BJ (cell line): ENCODE data around the gene RAB3B. TPM values are rescaled to one million over a fixed set of nuclear protein-coding genes. Genes with fewer than 3 reads are reported as not detected.

ENCODE experiments used
- CTCF ChIA-PET: fragments of 350-600 bp; formaldehyde crosslinking; extraction: SDS; loops from one replicate; lab custom pipeline; 2021; ENCODE audit warnings: antibody characterized with exemption, inconsistent platforms; lab: Yijun Ruan, JAX
- POLR2A ChIA-PET: fragments of 300-600 bp; sonication (Branson Sonifier 250); formaldehyde crosslinking; extraction: SDS; loops from one replicate; lab custom pipeline; 2021; ENCODE audit warnings: antibody characterized with exemption; lab: Charles Lee
- DNase-seq: peaks from one replicate; pipeline ENCODE4 v3.0.0-alpha.2; 2011; ENCODE audit warnings: low read depth
- H3K27me3 ChIP-seq: 2 replicates; pipeline ENCODE4 v1.6.0; 2011; ENCODE audit warnings: low read length; ENCODE audit not compliant: control insufficient read depth, insufficient read depth
- H3K36me3 ChIP-seq: 2 replicates; pipeline ENCODE4 v1.5.1; 2011; ENCODE audit warnings: low read length; ENCODE audit not compliant: control insufficient read depth, insufficient read depth
- H3K4me3 ChIP-seq: 2 replicates; pipeline ENCODE4 v1.5.1; 2011; ENCODE audit warnings: low read depth, mild to moderate bottlenecking, control low read depth, low read length
- CTCF ChIP-seq: IDR thresholded peaks from 2 replicates; pipeline ENCODE4 v1.5.1; 2011; ENCODE audit warnings: low read depth, mild to moderate bottlenecking, control low read depth, inconsistent platforms, low read length, moderate library complexity; ENCODE audit not compliant: insufficient read depth
- polyA plus RNA-seq: library from polyadenylated mRNA; depleted of rRNA; stranded (reverse); fragments of >200 nt; gene quantifications from 2 replicates; pipeline ENCODE4 v1.2.3, GENCODE V29; 2011

Gene RAB3B
- polyA plus RNA-seq, 1 experiment, result 27.4 TPM

- DNase-seq, result no peak
- H3K27me3 ChIP-seq, result no peaks in the 10 kb centered on the region
Measured at GRCh38 chr1:51936531-51936930, 54.0 kb downstream of the RAB3B start.

GRCh38 chr1:51933344-51933743, 57.2 kb downstream of the RAB3B start:
- Histone ChIP-seq H3K27me3 (no peaks in the 10 kb centered on the region), H3K4me3 (no peak overlapping the region), H3K36me3 (peaks cover 8% of the 10 kb centered on the region)
- TF ChIP-seq CTCF, result no peak
- CTCF ChIA-PET, result interaction anchor here (1.2 to 2.0 kb wide), 2 partner anchors 9 to 37 kb away, joined by 4 to 8 read pairs; no protein-coding TSS in a partner anchor
- POLR2A ChIA-PET, result no interaction called here
- DNase-seq, result no peak

More at GRCh38 chr1:51936531-51936930, 54.0 kb downstream of the RAB3B start:
- POLR2A ChIA-PET, result no interaction called here
- TF ChIP-seq CTCF, result peak; percentile 46
- Histone ChIP-seq H3K4me3 (no peak overlapping the region), H3K36me3 (peaks cover 8% of the 10 kb centered on the region)
- CTCF ChIA-PET, result interaction anchor here (1.1 to 2.0 kb wide), 3 partner anchors 11 to 40 kb away, joined by 5 to 11 read pairs (median 6); no protein-coding TSS in a partner anchor

- CTCF ChIA-PET, result no interaction called here
- no peak for TF ChIP-seq CTCF
- POLR2A ChIA-PET, result no interaction called here
Measured at GRCh38 chr1:51930329-51930728, 60.2 kb downstream of the RAB3B start.

GRCh38 chr1:51928896-51929295, 61.6 kb downstream of the RAB3B start:
- CTCF ChIA-PET, result interaction anchor here (6.7 kb wide), 1 partner anchor 30 kb away, joined by 82 read pairs; no protein-coding TSS in a partner anchor
- DNase-seq, result no peak

More at GRCh38 chr1:51930329-51930728, 60.2 kb downstream of the RAB3B start:
- DNase-seq, result no peak
- Histone ChIP-seq H3K36me3 (peaks cover 7% of the 10 kb centered on the region), H3K27me3 (no peaks in the 10 kb centered on the region), H3K4me3 (no peak overlapping the region)

GRCh38 chr1:51927029-51927428, 63.5 kb downstream of the RAB3B start:
- H3K27me3 ChIP-seq, result no peaks in the 10 kb centered on the region
- DNase-seq, result no peak
- ChIA-PET POLR2A (no interaction called here), CTCF (interaction anchor here (0.7 to 6.7 kb wide), 9 partner anchors 8 to 72 kb away, joined by 3 to 82 read pairs (median 5); no protein-coding TSS in a partner anchor)
- H3K4me3 ChIP-seq, result no peak overlapping the region
- TF ChIP-seq CTCF, result no peak
- H3K36me3 ChIP-seq, result 0 out of 2 replicates have a peak, but pooled peaks cover 2% of the 10 kb centered on the region

More at GRCh38 chr1:51928896-51929295, 61.6 kb downstream of the RAB3B start:
- Histone ChIP-seq H3K27me3 (no peaks in the 10 kb centered on the region), H3K4me3 (no peak overlapping the region), H3K36me3 (peaks cover 6% of the 10 kb centered on the region)
- no peak for TF ChIP-seq CTCF
- POLR2A ChIA-PET, result no interaction called here
